Fibroblast of skin of right biceps (primary cell): ENCODE measurements around the gene SLX9.

Experiments
- DNase-seq: peaks from one replicate; pipeline ENCODE4 v3.0.0-alpha.2; 2013

Gene SLX9

GRCh38 chr21:44917446-44918106 is 22.3 kb upstream of the SLX9 start:
- DNase-seq = no peak

- no peak for DNase-seq
These were observed 21.7 kb upstream of the SLX9 start for GRCh38 chr21:44918107-44918470.

- DNase-seq = no peak
These were observed 21.2 kb upstream of the SLX9 start for GRCh38 chr21:44918581-44919033.

GRCh38 chr21:44919111-44919912 is 20.5 kb upstream of the SLX9 start:
- DNase-seq = no peak

- no peak for DNase-seq
These were observed 19.7 kb upstream of the SLX9 start for GRCh38 chr21:44919913-44920693.

- DNase-seq = no peak
These were observed 18.9 kb upstream of the SLX9 start, which contains the start of gene ITGB2 for GRCh38 chr21:44920694-44921604. Gene ITGB2 (minus strand): TSS chr21:44920899. CDS start chr21:44910782, 10,117 bp downstream.

GRCh38 chr21:44921928-44922327 is 17.9 kb upstream of the SLX9 start:
- no peak for DNase-seq

GRCh38 chr21:44923480-44924084 is 16.2 kb upstream of the SLX9 start:
- no peak for DNase-seq

- DNase-seq = peak; percentile 70
These were observed 15.0 kb upstream of the SLX9 start for GRCh38 chr21:44924606-44925377.

GRCh38 chr21:44925378-44925755 is 14.5 kb upstream of the SLX9 start:
- no peak for DNase-seq

GRCh38 chr21:44926331-44927101 is 13.3 kb upstream of the SLX9 start:
- DNase-seq = peak; percentile 65

- DNase-seq = no peak
These were observed 12.6 kb upstream of the SLX9 start for GRCh38 chr21:44927259-44927586.

GRCh38 chr21:44927587-44928461 is 12.0 kb upstream of the SLX9 start:
- peak; percentile 92 for DNase-seq

- peak; percentile 90 for DNase-seq
These were observed 11.2 kb upstream of the SLX9 start for GRCh38 chr21:44928500-44929241.

- DNase-seq = no peak
These were observed 10.5 kb upstream of the SLX9 start for GRCh38 chr21:44929242-44929798.

GRCh38 chr21:44929799-44930542 is 9.9 kb upstream of the SLX9 start:
- no peak for DNase-seq

GRCh38 chr21:44930543-44930981 is 9.3 kb upstream of the SLX9 start:
- no peak for DNase-seq

- DNase-seq = peak; percentile 85
These were observed 8.7 kb upstream of the SLX9 start for GRCh38 chr21:44931137-44931500.
